Thyroid gland (tissue), 4 donors: Measurements from ENCODE around the gene CFAP210.
"Not testable (repeated sequence)": the region's sequence is repeated elsewhere in the genome, so short reads cannot be mapped to it uniquely, and the experiment has no call there.

Experiments
- POLR2A ChIP-seq, 2 donors: fragments of 450-650 bp; IDR thresholded peaks; one replicate each; pipeline ENCODE4 v1.6.1; 2017; ENCODE audit warnings: antibody characterized with exemption in 2 of 2, mild to moderate bottlenecking in 2 of 2, moderate library complexity in 1 of 2
- TF ChIP-seq, protein P1 (sequence below), 6 experiments: fragments of 200-600 bp in 3 of 6; fragments of 450-650 bp in 3 of 6; sonication (generic) in 3 of 6; IDR thresholded peaks; one replicate each; pipeline ENCODE4 v1.5.1; 2016 to 2019; ENCODE audit warnings: antibody characterized with exemption in 6 of 6, mild to moderate bottlenecking in 2 of 6, inconsistent platforms in 1 of 6, moderate library complexity in 1 of 6

- TF ChIP-seq, protein P1, sequence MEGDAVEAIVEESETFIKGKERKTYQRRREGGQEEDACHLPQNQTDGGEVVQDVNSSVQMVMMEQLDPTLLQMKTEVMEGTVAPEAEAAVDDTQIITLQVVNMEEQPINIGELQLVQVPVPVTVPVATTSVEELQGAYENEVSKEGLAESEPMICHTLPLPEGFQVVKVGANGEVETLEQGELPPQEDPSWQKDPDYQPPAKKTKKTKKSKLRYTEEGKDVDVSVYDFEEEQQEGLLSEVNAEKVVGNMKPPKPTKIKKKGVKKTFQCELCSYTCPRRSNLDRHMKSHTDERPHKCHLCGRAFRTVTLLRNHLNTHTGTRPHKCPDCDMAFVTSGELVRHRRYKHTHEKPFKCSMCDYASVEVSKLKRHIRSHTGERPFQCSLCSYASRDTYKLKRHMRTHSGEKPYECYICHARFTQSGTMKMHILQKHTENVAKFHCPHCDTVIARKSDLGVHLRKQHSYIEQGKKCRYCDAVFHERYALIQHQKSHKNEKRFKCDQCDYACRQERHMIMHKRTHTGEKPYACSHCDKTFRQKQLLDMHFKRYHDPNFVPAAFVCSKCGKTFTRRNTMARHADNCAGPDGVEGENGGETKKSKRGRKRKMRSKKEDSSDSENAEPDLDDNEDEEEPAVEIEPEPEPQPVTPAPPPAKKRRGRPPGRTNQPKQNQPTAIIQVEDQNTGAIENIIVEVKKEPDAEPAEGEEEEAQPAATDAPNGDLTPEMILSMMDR (IDR thresholded peaks at IDR 0.05) = not testable (repeated sequence)
- not testable (repeated sequence) for TF ChIP-seq POLR2A (IDR thresholded peaks at IDR 0.05)
These were observed 6.3 kb downstream of the CFAP210 start for GRCh38 chr2:169687943-169688342.
